ENCODE results near the gene CATSPERD.

Gene CATSPERD

GRCh38 chr19:5803752-5804515 lies 83.5 kb downstream of the CATSPERD start:
- TF ChIP-seq ZNF274 (IDR thresholded peaks at IDR 0.05; ENCODE audit: low read depth, low read length) = no peak
- no peak overlapping the region; the same call in 1 of the 2 replicates for H3K4me3 ChIP-seq (ENCODE audit: low read length)

GRCh38 chr19:5804516-5805461 lies 84.4 kb downstream of the CATSPERD start, which contains the start of gene NRTN:
NRTN (plus strand) TSS chr19:5805067; CDS start chr19:5824166, 19,099 bp downstream.
- H3K4me3 ChIP-seq (ENCODE audit: low read length) = no peak within 1 kb of the TSS
- no peak for TF ChIP-seq ZNF274 (IDR thresholded peaks at IDR 0.05; ENCODE audit: low read depth, low read length)

GRCh38 chr19:5805462-5806132 lies 85.2 kb downstream of the CATSPERD start:
- no peak overlapping the region for H3K4me3 ChIP-seq (ENCODE audit: low read length)
- TF ChIP-seq ZNF274 (IDR thresholded peaks at IDR 0.05; ENCODE audit: low read depth, low read length) = no peak

- no peak for TF ChIP-seq ZNF274 (IDR thresholded peaks at IDR 0.05; ENCODE audit: low read depth, low read length)
- H3K4me3 ChIP-seq (ENCODE audit: low read length) = no peak overlapping the region
Measured at GRCh38 chr19:5806133-5806489, 85.7 kb downstream of the CATSPERD start.

- TF ChIP-seq ZNF274 (IDR thresholded peaks at IDR 0.05; ENCODE audit: low read depth, low read length) = no peak
- H3K4me3 ChIP-seq (ENCODE audit: low read length) = no peak overlapping the region
Measured at GRCh38 chr19:5806905-5807304, 86.5 kb downstream of the CATSPERD start.

- no peak for TF ChIP-seq ZNF274 (IDR thresholded peaks at IDR 0.05; ENCODE audit: low read depth, low read length)
- H3K4me3 ChIP-seq (ENCODE audit: low read length) = no peak overlapping the region
Measured at GRCh38 chr19:5808120-5808816, 87.8 kb downstream of the CATSPERD start.

GRCh38 chr19:5809053-5809452 lies 88.6 kb downstream of the CATSPERD start:
- TF ChIP-seq ZNF274 (IDR thresholded peaks at IDR 0.05; ENCODE audit: low read depth, low read length) = no peak

GRCh38 chr19:5809469-5809868 lies 89.0 kb downstream of the CATSPERD start:
- H3K4me3 ChIP-seq (ENCODE audit: low read length) = no peak overlapping the region
- no peak for TF ChIP-seq ZNF274 (IDR thresholded peaks at IDR 0.05; ENCODE audit: low read depth, low read length)

More at GRCh38 chr19:5809053-5809452, 88.6 kb downstream of the CATSPERD start:
- no peak overlapping the region for H3K4me3 ChIP-seq (ENCODE audit: low read length)

- H3K4me3 ChIP-seq (ENCODE audit: low read length) = no peak overlapping the region
- TF ChIP-seq ZNF274 (IDR thresholded peaks at IDR 0.05; ENCODE audit: low read depth, low read length) = no peak
Measured at GRCh38 chr19:5811117-5811516, 90.7 kb downstream of the CATSPERD start.

- no peak for TF ChIP-seq ZNF274 (IDR thresholded peaks at IDR 0.05; ENCODE audit: low read depth, low read length)
- no peak overlapping the region for H3K4me3 ChIP-seq (ENCODE audit: low read length)
Measured at GRCh38 chr19:5814123-5814851, 93.8 kb downstream of the CATSPERD start.

- no peak overlapping the region for H3K4me3 ChIP-seq (ENCODE audit: low read length)
- no peak for TF ChIP-seq ZNF274 (IDR thresholded peaks at IDR 0.05; ENCODE audit: low read depth, low read length)
Measured at GRCh38 chr19:5814852-5815246, 94.4 kb downstream of the CATSPERD start.

- no peak for TF ChIP-seq ZNF274 (IDR thresholded peaks at IDR 0.05; ENCODE audit: low read depth, low read length)
- no peak overlapping the region for H3K4me3 ChIP-seq (ENCODE audit: low read length)
Measured at GRCh38 chr19:5817218-5817617, 96.8 kb downstream of the CATSPERD start.

- TF ChIP-seq ZNF274 (IDR thresholded peaks at IDR 0.05; ENCODE audit: low read depth, low read length) = no peak
- no peak overlapping the region for H3K4me3 ChIP-seq (ENCODE audit: low read length)
Measured at GRCh38 chr19:5818594-5818993, 98.2 kb downstream of the CATSPERD start.
